HG02870 (cell line): ENCODE data around the gene ADAMTS17.
"Not testable (repeated sequence)": the region's sequence is repeated elsewhere in the genome, so short reads cannot be mapped to it uniquely, and the experiment has no call there.

Experiments
- ATAC-seq: cut with Tn5 transposase; IDR thresholded peaks from one replicate; pipeline ENCODE4 v1.9.1; 2021; ENCODE audit warnings: mild to moderate bottlenecking, moderate library complexity; ENCODE audit not compliant: unreplicated experiment

Gene ADAMTS17

DNA sequence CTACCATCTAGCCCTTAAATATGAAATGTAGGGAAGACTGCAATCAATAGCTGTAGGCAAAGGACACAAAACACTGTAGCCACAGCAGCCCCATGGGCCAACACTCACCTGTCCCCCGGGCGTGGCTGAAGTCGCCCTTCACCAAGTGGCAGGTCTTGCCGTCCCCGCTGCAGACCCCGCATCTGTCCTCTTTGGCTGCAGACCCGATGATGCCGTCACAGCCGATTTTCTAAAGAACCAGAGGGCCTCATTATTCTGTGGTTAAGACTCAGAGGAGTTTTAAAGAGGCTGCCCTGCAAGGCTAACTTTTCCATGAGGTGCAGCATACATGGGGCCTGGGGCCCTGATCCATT, 245.6 kb downstream of the ADAMTS17 start:
- no peak for ATAC-seq

- no peak for ATAC-seq
Measured at GRCh38 chr15:100095541-100096247, 246.1 kb downstream of the ADAMTS17 start.

DNA sequence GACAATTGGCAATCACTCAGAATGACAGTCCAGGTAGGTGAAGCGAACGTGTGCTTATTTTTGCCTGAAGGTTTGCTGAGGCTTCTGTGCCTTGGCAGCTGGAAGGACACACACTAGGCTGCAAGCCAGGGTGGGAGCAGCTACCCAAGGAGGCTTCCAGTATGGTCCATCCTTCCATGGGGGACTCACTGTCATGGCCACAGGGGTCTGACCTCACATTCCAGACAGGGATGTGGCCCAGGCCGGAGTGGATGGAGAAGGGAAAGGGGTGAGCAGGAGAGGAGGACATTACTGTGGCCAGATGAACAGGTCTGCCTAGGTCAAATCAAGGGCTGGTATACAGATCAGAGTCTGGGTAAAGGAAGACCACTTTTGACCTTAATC, 247.7 kb downstream of the ADAMTS17 start:
- no peak for ATAC-seq

- ATAC-seq: no peak
Measured at GRCh38 chr15:100093211-100094126, 248.3 kb downstream of the ADAMTS17 start.

DNA sequence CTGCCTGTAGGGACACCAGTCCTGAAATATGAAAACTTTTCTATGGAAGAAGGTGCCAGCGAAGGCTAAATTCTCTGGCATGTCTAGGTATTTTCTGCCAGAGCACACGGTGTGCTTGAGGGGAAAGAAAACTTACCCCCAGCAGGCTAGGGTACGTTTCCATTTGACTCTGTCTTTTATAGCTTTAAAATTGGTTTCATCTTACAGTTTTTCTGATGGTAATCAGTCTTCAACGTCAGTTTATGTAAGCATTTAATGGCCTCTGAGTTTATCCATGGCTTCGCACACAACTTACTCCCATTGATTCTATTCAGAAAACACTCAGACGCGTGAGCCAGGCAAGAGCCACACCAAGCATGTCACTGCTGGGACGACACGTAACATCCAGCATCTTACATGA, 249.7 kb downstream of the ADAMTS17 start:
- ATAC-seq: no peak

GRCh38 chr15:100090411-100090810, 251.4 kb downstream of the ADAMTS17 start:
- no peak for ATAC-seq

DNA sequence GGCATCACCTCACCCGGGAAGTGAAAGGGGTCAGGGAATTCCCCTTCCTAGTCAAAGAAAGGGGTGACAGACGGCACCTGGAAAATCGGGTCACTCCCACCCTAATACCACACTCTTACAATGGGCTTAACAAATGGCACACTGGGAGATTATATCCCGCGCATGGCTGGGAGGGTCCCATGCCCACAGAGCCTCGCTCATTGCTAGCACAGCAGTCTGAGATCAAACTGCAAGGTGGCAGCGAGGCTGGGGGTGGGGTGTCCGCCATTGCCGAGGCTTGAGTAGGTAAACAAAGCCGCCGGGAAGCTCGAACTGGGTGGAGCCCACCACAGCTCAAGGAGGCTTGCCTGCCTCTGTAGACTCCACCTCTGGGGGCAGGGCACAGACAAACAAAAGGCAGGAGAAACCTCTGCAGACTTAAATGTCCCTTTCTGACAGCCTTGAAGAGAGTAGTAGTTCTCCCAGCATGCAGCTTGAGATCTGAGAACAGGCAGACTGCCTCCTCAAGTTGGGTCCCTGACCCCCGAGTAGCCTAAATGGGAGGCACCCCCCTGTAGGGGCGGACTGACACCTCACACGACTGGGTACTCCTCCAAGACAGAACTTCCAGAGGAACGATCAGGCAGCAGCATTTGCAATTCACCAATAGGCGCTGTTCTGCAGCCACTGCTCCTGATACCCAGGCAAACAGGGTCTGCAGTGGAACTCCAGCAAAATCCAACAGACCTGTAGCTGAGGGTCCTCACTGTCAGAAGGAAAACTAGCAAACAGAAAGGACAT, 257.5 kb downstream of the ADAMTS17 start:
- ATAC-seq: not testable (repeated sequence)

GRCh38 chr15:100083572-100083971, 258.2 kb downstream of the ADAMTS17 start:
- no peak for ATAC-seq

DNA sequence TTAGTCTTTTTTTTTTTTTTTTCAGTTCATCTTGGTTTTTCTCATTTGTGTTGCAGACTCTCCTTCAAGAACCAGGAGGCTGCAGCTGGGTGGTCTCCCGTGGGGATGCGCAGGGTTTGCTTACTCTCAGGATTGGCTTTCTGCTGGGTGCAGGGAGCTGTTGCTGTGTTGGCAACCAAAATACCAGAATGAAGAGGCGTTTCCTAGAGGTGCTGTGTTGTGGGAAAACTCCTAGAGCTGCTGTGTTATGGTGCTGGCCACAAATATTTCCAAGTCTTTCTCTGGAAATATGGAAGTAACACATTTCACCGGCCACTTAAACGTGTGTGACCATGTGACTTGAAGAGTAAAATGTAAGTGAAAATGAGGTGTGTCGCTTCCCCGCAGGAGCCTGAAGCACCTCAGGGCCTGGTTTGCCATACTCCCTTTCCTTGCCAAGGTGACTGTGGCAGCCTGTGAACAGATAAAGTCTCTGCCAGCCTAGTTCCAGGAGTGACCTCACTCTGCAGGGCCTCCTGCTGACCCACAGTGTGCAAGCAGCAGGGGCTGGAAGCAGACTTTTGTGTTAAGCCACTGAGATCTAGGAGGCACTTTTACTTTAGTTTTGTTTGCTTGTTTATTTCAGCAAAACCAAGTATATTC, 258.9 kb downstream of the ADAMTS17 start:
- ATAC-seq: no peak

DNA sequence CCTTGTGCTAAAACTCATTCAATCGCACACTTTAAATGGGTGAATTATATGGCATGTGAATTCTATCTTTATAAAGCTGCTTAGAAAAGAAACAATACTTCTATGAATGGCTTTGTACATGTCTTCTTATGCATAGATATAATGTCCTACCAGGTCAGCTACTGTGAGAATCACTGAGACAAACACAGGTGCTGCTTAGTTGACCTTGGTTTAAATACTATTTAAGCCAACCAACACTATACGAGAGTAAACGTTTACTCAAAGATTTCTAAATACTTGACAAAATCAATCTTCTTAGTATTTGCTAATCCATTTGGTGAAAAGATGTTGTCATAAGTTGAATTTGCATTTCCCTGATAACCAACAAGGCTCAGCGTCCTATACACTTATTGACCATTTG, 260.3 kb downstream of the ADAMTS17 start:
- no peak for ATAC-seq

DNA sequence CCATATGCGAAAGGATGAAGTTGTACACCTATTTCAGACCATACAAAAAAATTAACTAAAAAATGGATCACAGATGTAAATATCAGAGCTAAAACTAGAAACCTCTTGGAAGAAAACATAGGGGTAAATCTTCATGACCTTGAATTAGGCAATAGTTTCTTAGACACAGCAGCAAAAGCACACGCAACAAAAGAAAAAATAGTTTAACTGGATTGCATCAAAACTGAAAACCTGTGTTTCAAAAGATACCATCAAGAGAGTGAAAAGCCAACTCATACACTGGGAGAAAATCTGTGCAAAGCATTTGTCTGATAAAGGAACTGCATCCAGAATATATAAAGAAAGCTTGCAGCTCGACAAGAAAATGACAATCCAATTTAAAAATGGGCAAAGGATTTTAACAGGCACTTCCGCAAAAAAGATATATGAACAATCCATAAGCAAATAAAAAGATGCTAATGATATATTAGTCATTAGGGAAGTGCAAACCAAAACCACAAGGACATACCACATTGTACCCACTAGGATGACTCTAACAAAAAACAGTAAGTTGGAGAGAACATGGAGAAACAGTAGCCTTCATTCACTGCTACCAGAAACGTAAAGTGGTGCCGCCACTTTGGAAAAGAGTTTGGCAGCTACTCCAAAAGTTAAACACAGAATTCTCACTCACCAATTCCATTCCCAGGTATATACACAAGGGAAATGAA, 263.1 kb downstream of the ADAMTS17 start:
- no peak for ATAC-seq

DNA sequence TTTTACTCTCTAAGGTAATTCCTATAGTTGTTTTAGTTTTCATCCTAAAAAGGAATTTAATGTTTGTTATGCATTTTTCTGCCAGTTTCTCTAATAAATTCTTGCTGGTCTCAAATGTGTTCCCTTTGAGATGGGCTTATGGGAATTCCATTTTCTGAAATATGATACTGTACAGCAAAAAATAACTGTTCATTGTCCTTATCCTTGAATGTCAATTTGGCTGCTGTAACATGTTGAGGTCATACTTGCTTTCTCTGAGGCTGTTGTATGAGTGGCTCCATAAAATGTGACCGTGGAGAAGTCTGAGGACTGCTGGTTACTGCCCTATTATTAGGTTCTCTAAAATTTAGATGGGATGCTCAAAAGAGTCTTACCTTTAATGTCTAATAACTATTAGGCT, 266.5 kb downstream of the ADAMTS17 start:
- ATAC-seq: no peak

- no peak for ATAC-seq
Measured at GRCh38 chr15:100073982-100074381, 267.8 kb downstream of the ADAMTS17 start.

GRCh38 chr15:100066521-100067280, 275.1 kb downstream of the ADAMTS17 start:
- not testable (repeated sequence) for ATAC-seq

DNA sequence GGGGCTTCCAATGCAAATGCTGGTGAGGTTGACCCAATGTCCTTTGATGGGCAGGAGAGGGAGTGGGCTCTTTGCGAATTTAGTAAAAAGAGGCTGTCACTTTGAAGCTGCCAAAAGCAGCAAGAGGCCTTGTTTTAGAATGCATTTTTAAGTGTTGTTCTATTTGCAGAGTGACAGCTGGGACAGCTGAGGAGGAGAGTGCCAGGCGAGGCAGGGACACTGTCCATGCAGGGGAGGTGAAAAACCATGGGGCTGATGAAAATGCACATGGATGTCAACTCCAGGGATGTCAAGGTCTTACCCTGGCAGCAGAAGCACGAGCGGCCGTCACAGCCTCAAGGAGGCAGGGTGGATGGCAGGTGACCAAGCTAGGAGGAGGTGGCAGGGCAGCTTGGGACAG, 279.8 kb downstream of the ADAMTS17 start:
- no peak for ATAC-seq

DNA sequence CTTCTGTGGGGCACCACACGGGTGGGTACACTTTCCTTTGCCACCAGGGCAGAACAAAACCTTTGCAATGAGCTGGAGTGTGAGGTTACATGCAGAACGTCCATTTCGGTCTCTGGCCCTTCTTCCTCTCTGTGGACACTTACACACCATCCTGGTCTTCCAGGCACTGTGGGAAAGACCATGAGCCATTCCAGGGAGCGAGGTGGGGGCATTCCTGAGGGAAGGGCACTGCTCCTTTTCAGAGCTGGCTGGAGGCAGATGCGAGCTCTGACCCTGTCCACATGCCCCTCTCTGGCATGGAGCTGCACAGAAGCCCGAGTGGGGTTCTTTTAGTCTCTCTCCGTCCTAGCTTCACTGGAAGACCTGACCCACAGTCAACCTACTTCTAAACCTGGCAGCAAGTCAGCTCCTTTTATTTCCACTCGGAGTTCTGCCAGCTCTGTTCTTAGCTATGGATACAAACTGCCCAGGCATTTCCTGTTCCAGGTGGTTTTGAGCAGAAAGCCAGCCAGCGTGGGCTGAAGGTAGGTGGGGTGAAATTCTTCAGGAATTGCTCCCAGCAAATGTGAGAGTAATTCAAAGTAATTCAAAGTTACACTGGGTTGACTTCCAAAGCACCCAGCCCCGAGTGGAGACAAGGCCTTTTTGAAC, 281.4 kb downstream of the ADAMTS17 start:
- no peak for ATAC-seq

GRCh38 chr15:100059521-100059920, 282.3 kb downstream of the ADAMTS17 start:
- no peak for ATAC-seq

DNA sequence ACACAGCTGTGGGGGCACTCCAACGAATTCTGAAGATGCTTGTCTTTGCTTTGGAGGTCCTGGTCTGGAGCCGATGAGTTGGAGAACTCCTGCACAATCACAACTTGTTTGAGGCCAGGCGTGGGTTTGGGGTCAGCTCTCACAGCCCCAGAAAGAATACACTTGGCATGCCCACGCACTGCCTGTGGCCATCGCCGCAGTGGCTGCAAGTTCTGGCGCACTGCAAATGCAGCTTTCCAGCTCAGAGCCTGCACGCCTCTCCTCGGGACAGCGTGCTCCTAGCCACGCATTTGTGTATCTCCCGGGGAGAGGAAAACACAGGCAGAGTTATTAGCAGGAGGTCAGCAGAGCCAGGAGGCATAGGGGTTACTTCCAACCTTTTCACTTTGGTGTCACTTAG, 282.7 kb downstream of the ADAMTS17 start:
- ATAC-seq: no peak

DNA sequence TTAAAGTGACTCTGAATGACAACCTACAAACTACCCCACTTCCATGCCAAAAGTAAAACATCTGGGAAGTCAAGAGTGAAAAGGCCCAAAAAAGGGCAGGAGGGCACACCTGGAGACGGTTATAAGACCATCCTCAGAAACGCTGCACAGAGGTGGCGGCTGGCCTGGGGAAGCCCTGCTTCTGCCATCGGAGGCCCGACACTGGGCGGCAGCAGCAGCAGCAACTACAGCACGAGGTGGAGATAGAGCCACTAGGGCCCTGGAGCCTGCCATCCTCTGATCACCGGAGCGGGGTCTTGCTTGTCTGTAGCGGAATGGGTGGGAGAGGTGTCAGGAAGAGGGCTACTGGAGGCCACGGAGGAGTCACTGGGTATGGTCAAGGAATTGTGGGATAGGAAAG, 283.3 kb downstream of the ADAMTS17 start:
- no peak for ATAC-seq
